Measurements from ENCODE around the gene FAM221B.

FAM221B gene

GRCh38 chr9:35790385-35791296 is 37.9 kb downstream of the FAM221B start:
- peak in 11 of 14 donors; percentile 23 to 78 (median 36) for DNase-seq

GRCh38 chr9:35790025-35790384 is 38.5 kb downstream of the FAM221B start:
- no peak for DNase-seq

DNA sequence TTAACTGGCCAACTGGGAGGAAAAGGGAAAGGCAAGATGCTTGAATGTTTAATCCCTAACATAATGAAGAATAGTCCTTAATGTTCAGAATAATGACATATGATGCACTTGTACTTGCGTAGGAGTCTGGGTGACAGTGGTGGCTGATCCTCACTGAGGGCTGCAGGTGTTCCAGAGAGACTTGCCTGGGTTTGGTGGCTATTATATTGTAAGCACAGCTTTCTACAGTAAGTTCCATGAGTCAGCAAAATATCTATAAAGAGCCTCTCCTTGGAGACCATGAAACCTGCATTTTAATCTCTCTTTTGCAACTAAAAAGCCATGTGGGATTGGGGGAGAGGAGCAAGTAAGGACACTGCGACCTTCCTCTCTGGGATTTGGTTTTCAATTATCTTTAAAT is 39.0 kb downstream of the FAM221B start:
- DNase-seq = no peak

GRCh38 chr9:35783418-35783817 is 45.1 kb downstream of the FAM221B start:
- DNase-seq = no peak

DNA sequence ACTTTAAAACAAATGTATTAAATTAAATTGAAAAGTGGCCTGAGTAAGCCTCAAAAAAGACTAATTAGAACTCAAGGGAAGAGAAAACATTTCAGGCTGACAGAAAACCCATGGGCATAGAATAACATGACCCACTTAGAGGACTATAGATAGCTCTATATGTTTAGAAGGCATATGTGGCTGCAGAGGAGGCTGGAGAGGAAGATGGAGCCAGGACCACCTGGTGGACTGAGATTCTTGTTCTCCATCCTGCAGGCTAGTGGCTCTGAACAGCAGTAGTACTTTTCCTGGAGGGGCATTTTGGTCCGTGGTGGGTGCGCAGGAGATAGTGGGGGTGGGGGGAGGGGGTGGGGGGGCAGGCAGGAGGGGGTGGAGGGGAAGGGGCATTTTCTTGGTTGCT is 47.5 kb downstream of the FAM221B start:
- DNase-seq = no peak

DNA sequence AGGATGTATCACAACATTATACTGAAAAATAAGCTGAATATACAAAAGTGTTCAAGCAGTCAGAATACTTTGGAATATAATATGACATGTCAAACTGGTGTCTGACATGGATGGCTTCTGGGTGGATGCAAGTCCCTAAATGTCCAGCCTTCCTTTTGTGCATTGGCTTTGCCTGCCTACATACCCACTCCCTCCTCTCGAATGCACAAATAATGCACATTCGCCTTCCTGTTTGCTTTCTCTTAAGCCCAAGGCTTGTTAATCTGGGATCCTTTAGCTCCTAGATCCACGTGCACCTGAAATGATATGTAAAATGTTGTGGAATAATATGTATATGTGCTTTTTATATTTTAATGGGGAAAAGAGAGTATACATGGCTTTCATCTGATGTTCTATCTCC is 50.0 kb downstream of the FAM221B start:
- DNase-seq = no peak

GRCh38 chr9:35776018-35776417 is 52.5 kb downstream of the FAM221B start:
- no peak for DNase-seq

- DNase-seq = peak in 4 of 14 donors; percentile 9 to 51 (median 24)
These were observed 53.5 kb downstream of the FAM221B start for GRCh38 chr9:35774907-35775635.

DNA sequence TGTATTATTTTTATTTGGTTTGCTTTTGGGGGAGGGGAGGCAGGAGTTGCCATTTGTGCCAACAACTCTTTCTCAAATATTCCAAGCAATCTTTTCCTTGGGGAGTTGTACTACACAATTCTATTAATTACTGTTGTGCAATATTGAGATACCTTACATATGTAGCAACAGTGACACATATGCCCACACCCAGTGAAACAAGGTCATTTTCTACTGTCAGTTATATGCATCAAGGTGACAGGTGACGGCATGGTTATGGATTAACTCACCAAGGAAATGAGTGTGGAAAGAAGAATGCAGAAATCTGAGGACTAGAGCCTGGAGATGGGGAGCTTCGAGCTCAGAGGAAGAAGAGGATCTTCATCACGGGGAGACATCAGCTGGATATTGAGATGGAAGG is 56.6 kb downstream of the FAM221B start:
- DNase-seq = no peak

- DNase-seq = peak in 1 of 14 donors; percentile 60
These were observed 57.0 kb downstream of the FAM221B start for GRCh38 chr9:35771534-35771933.

DNA sequence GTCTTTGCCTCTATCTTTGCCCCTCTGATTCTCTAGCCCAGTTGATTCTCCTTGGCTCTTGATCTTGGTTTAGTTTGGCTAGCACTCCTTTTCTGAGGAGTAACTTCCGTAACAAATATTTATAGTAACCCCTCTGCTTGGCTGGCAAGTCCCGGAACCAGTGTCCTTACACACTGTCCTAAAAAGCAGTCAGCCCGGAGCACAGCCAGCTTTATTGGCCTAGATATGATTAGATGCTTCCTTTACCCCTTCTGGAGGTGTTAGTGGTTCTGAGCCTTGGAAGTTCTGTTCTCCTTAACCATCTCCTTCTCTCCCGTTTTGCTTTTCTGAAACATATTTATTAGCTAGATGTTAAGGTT is 57.5 kb downstream of the FAM221B start:
- DNase-seq = peak in 1 of 14 donors; percentile 94

DNA sequence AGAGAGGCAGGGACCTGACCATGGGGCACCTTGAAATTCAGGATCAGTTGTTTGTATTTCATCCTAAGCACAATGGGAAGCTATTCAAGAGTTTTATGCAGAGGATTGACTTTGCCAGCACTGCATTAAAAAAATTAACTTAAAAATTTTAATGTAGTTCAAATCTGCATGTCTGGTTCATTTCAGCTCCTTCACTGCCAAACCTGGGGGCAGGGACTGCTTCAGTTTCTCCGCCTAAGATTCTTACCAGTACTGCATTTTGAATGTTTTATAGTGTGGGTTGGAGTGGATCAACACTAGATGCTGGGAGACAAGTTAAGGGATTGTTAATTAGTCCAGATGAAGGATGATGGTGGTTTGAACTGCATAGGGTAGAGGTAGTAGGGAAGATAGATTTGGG is 58.8 kb downstream of the FAM221B start:
- no peak for DNase-seq

- no peak for DNase-seq
These were observed 61.1 kb downstream of the FAM221B start for GRCh38 chr9:35767458-35767857.

DNA sequence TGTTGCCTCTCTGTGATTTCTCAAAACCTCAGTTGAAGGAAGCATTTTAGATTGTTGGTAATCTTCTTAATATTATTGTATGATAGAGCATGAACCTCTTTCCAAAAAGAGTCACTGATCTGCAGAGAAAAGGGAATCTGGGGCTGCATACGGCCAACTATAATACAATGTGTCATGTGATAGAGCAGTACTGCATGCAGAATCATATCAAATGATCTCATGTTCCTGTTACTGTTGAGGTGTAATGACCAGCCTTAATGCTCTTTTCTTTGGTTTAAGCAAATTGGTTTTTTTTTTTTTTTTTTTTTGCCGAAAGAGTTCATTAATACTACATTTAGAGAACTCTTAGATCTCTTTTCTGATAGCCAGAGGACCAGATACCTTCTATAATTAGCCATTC is 61.5 kb downstream of the FAM221B start:
- no peak for DNase-seq

All from C1 segment of cervical spinal cord (tissue), 14 donors.